ENCODE measurements around the gene MYH14.

Gene MYH14

DNA sequence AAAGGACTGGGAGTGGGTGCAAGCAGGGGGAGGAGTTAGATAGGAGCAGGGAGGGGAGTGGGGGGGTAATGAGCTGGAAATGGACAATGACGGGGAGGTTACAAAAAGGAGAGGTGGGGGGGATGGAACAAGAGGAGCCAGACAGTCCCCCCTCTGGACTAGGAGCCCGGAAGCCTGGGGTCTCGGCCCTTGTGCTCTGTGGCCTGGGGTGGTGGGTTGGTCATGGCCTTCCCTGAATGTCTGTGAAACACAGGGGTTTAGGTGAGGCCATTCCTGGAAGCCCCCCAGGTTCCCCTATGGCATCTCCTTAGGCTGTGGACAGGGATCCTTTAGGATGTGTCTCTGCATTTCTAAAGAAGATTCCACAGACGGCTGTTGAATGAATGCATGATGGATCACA lies 113.7 kb downstream of the MYH14 start:
- DNase-seq (ENCODE audit: low read depth), result no peak
- H3K4me3 ChIP-seq (ENCODE audit: low read length), result no peak overlapping the region
- TF ChIP-seq, protein P1, sequence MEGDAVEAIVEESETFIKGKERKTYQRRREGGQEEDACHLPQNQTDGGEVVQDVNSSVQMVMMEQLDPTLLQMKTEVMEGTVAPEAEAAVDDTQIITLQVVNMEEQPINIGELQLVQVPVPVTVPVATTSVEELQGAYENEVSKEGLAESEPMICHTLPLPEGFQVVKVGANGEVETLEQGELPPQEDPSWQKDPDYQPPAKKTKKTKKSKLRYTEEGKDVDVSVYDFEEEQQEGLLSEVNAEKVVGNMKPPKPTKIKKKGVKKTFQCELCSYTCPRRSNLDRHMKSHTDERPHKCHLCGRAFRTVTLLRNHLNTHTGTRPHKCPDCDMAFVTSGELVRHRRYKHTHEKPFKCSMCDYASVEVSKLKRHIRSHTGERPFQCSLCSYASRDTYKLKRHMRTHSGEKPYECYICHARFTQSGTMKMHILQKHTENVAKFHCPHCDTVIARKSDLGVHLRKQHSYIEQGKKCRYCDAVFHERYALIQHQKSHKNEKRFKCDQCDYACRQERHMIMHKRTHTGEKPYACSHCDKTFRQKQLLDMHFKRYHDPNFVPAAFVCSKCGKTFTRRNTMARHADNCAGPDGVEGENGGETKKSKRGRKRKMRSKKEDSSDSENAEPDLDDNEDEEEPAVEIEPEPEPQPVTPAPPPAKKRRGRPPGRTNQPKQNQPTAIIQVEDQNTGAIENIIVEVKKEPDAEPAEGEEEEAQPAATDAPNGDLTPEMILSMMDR (conservative IDR thresholded peaks at IDR 0.05; ENCODE audit: low read length), result no peak

DNA sequence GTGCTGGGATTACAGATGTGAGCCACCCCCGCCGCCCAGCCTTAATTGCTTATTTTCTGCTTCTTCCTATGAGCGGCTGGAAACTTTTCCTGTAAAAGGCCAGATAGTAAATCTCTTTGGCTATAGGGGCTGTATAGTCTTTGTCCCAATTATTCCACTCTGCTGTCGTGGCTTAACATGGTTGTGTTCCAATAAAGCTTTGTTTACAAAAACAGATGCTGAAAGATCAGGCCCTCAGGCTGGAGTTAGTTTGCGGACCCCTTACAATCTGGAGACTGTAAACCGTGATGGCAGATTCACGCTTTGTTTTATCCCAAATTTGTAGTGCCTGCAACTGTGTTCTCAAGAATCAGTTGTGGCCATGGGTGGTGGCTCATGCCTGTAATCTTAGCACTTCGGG lies 115.0 kb downstream of the MYH14 start:
- DNase-seq (ENCODE audit: low read depth), result no peak
- H3K4me3 ChIP-seq (ENCODE audit: low read length), result no peak overlapping the region
- TF ChIP-seq, protein P1 (conservative IDR thresholded peaks at IDR 0.05; ENCODE audit: low read length), result no peak

DNA sequence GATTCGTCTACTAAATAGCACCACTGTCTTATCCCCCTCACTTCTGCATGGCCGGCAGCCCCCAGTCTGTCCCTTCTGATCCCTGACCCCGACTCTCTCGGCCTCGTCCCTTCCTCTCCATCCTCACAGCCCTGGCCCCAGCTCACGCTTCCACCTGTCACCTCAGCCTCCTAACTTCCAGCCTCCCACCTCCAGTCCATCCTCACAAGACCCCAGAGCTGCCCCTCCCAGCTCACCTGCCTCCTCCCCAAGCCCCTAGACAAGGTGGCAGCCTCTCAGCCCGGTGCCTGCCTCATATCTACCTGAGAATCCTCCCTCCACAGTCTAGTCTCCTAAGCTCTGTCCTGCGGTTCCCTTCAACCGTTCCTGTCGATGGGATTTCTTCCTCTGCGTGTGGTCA lies 115.7 kb downstream of the MYH14 start:
- DNase-seq (ENCODE audit: low read depth), result no peak
- TF ChIP-seq, protein P1 (conservative IDR thresholded peaks at IDR 0.05; ENCODE audit: low read length), result no peak
- H3K4me3 ChIP-seq (ENCODE audit: low read length), result no peak overlapping the region

DNA sequence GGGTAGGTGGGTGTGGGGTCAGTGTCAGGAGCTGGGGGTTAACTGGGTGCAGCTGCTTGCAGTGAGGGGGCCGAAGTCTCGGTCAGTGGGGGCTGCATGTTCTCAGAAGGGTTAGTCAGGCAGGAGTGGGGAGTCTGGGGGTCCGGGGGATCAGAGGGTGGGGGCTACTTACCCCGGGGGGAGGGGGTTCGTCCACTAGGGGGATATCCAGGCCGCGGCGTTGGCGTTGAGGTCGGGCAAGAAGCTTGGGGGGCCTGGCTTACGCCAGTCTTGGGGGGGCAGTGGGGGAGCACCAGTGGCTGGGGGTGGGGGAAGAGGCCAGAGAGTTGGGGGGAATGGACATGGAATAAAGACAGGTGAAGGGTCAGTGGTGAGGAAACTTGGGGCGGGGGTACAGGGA lies 116.6 kb downstream of the MYH14 start:
- DNase-seq (ENCODE audit: low read depth), result no peak
- TF ChIP-seq, protein P1 (conservative IDR thresholded peaks at IDR 0.05; ENCODE audit: low read length), result no peak
- H3K4me3 ChIP-seq (ENCODE audit: low read length), result no peak overlapping the region

DNA sequence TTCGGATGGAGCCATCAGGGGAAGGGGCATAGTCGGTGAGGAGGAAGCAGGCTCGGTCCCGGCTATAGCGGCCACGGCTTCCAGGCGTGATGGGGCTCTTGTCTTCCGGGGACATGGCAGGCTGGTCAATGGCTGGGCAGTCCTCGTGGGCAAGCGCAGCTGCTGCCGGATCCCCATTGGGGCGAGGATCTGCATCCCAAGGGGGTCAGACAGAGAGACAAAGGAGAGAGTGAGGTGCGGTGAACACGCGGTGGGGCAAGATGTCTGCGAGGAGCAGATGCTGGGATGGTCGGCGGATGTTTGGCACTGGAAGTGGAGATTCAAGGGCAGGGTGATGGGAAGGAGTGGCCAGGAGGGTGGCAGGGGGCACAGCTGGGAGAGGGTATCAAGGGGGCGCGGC lies 117.2 kb downstream of the MYH14 start:
- TF ChIP-seq, protein P1 (conservative IDR thresholded peaks at IDR 0.05; ENCODE audit: low read length), result no peak
- no peak overlapping the region for H3K4me3 ChIP-seq (ENCODE audit: low read length)
- DNase-seq (ENCODE audit: low read depth), result no peak

DNA sequence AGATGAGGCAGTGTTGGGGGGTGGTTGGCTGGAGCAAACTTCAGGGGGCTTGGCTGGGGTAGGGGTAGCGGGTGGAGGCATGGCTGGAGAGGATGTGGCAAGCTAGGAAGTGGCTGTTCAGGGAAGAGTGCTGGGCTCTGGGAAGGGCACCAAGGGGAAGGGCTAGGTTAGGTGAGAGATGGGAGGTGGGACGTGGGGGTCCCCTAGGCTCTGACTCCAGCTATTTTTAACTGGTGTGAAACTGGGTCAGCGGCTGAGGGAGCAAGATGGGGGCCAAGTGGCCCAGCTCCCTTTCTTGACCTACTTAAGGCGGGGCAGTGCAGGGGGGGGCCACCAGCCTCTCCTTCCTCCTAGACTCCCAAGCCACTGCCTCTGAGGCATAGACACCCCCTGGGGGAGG lies 118.4 kb downstream of the MYH14 start:
- TF ChIP-seq, protein P1 (conservative IDR thresholded peaks at IDR 0.05; ENCODE audit: low read length), result no peak
- no peak overlapping the region for H3K4me3 ChIP-seq (ENCODE audit: low read length)
- DNase-seq (ENCODE audit: low read depth), result no peak

DNA sequence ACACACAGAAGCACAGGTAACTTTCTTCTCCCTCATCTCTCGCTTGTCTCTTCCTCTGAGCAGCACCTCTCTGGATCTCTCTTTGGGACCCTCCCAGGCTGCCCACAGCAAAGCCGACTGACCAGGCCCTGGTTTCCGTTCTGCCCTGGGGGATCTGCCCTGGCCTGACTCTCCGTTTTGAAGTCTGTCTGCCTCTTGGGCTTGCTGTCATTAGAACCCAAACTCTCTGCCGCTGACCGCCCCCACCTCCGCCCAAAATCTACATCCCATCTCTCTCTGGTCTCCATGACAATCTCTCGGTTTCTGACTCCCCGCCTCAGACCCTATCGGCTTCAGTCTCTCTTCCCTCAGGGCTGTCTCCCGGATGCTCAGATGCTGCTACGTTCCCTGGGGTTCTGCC lies 118.8 kb downstream of the MYH14 start:
- H3K4me3 ChIP-seq (ENCODE audit: low read length), result no peak overlapping the region
- TF ChIP-seq, protein P1 (conservative IDR thresholded peaks at IDR 0.05; ENCODE audit: low read length), result no peak
- no peak for DNase-seq (ENCODE audit: low read depth)

Data from AG10803 (cell line).